Activated CD8-positive, alpha-beta memory T cell treated with anti-CD3 and anti-CD28 coated beads for 1 hour (primary cell): ENCODE results near the gene PLLP.

Experiments used
- DNase-seq, 2 donors: peaks; one replicate each; pipeline ENCODE4 v3.0.0-alpha.2; 2020; ENCODE audit warnings: low read depth in 1 of 2; ENCODE audit errors: extremely low read depth in 1 of 2

PLLP gene

DNA sequence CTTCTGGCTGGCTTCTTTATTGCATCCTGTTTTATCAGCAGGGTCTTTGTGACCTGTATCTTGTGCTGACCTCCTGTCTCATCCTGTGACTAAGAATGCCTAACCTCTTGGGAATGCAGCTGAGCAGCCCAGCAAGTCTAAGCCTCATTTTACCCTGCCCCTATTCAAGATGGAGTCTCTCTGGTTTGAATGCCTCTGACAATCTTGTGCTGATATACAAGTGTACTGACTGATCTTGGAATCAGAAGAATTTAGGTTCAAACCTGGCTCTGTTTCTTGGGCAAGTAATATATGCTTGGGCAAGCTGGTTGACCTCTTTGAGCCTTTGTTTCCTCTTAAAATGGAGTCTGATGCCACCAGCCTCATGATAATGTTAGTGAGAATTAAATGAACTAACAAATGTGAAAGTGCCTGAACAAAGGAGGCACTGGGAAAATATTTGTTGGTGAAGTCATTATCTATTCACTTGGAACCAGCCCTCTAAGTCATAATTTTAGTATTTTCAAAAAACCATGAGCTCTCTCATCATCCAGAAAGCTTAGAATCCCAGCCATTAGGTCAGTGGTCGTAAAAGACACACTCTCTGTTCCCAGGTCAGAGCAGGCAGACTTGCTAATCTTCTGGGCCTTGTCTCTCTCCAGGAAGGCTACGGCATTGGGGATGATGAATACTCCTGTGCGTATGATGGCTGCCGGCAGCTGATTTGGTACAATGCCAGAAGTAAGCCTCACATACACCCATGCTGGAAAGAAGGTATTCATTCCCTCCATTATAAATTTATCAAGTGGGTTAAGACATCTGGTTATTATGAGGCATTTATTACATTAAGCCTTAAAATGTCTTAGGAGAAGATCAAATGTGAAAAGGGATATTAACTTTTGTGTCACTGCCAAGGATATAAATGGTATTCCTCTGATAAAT, 57.5 kb downstream of the PLLP start:
- no peak for DNase-seq

DNA sequence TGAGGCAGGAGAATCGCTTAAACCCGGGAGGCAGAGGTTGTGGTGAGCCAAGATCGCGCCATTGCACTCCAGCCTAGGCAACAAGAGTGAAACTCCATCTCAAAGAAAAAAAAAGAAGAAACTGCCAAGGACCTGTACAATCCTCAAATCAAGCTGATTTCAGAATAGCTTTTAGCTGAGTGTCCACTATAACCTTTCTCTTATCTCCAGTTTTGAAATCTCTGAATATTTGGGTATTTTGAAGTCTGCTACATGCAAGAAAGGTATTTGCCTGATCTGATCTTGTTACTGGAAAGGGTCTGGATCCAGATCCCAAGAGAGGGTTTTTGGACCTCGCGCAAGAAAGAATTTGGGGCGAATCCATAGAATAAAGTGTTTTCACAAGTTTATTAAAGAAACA, 58.5 kb downstream of the PLLP start:
- no peak for DNase-seq

DNA sequence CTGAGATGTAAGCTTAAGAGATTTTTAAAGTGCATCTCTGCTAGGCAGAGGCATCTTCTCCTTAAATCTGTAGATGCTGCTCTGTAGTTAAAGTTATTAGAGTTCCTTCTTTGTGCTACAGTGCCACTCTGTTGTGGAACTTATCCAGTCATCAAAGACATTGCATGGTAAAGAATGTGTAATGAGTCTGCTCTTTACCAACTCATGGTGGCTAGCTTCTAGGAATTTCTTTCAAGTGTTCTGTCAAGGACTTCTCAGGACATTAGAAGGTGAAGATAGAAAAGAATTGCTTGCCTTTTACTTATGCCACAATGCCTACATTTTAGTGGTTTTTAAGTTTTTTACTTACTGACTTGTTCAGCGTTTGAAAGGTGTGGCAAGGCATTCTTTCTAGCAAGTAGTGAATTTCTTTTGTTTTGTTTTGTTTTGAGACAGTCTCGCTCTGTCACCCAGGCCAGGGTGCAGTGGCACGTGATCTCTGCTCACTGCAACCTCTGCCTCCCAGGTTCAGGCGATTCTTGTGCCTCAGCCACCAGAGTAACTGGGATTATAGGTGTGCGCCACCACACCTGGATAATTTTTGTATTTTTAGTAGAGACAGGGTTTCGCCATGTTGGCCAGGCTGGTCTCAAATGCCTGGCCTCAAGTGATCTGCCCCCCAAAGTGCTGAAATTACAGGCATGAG, 59.7 kb downstream of the PLLP start:
- DNase-seq, result no peak

DNA sequence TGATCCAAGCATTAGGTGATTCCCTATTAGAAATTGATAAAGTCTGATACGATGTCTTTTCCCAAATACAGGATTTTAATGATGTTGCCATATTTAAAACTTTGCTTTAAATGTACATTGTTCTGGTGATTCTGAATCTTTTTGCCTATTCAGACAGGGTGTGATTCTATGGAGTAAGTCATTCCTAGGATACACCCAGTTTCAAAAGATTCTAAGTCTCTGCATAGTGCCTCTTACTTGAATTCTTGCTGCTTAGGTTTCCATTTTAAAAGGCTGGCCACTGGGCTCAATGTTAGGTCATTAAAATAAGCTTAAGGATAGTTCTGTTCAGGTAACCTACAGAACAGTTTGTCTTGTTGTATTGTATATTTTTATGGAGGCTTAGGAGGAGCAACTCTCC, 61.4 kb downstream of the PLLP start:
- no peak for DNase-seq

DNA sequence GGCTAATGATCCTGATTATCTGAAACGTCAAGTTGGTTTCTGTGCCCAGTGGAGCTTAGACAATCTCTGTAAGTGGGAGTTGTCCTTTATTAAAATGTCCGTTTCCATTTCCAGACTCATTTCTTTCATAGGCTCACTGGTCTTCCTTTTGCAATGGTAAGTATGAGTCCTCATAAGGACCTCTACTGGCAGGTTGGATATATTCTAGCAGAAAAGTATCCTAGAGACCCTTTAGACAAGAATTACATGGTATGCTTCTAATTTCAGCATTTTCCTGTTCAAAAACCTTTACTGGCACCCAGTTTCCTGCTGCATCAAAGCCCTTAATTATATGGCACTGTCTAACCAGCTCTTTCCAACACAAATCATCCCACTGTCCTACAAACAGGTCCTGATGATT, 67.5 kb downstream of the PLLP start:
- DNase-seq, result no peak

DNA sequence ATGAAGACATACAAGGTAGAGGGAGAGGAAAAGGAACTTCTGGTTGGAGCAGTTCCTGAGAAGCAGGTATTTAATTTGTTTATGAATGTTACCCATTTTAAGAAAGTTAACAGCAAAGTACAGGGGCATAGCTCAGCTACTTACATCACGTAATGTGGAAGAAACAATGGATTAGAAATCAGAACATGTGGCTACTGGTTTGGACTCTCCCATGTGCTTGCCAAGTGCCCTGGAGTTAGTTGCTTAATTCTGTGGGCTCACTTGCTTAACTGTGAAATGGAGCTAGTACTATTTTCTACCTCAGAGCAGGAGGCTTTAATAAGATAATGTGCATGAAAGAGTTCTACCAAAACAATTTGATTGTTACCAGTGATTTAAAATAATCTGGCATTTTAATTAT, 71.0 kb downstream of the PLLP start:
- no peak for DNase-seq

DNA sequence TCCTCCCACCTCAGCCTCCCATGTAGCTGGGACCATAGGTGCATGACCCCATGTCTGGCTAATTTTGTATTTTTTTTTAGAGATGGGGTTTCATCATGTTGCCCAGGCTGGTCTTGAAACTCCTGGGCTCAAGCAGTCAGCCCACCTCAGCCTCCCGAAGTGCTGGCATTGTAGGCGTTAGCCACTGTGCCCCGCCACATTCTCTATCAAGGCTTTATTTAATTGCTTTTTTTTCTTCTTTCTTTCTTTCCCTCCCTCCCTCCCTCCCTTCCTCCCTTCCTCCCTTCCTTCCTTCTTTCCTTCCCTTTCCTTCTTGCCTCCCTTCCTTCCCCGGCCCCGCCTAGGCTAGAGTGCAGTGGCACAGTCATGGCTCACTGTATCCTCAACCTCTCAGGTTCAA, 74.7 kb downstream of the PLLP start:
- no peak for DNase-seq

DNA sequence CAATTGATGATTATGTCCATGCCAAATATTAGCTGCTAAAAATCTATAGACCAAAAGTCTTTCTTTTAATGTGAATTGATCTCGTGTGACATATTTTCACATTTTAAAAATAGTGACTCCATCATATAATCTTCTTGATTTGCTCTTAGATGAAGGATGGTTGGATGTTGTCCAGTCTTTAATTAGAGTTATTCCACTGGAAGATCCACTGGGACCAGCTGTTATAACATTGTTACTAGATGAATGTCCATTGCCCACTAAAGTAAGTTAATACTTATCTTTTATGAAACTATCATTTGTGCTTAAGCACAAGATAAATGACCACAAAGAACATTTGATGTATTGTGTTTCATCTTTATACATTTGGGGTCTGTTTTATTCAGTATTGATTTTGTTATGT, 75.5 kb downstream of the PLLP start:
- DNase-seq, result no peak
